ENCODE results near the gene TTC1.
"Not testable (repeated sequence)": the region's sequence is repeated elsewhere in the genome, so short reads cannot be mapped to it uniquely, and the experiment has no call there.

TTC1 gene

GRCh38 chr5:160001457-160001856, 7.5 kb upstream of the TTC1 start:
- DNase-seq = no peak

- DNase-seq = no peak
Measured at GRCh38 chr5:160007514-160007913, 1.4 kb upstream of the TTC1 start.

- DNase-seq = not testable (repeated sequence)
Measured at GRCh38 chr5:160008529-160008876, 436 bp upstream of the TTC1 start.

- no peak for DNase-seq
Measured at GRCh38 chr5:160009591-160009989, 651 bp downstream of the TTC1 start.

GRCh38 chr5:160011471-160011870, 2.5 kb downstream of the TTC1 start:
- no peak for DNase-seq

GRCh38 chr5:160014197-160014596, 5.3 kb downstream of the TTC1 start:
- DNase-seq = not testable (repeated sequence)

- no peak for DNase-seq
Measured at GRCh38 chr5:160018945-160019625, 10.1 kb downstream of the TTC1 start.

GRCh38 chr5:160020266-160020770, 11.4 kb downstream of the TTC1 start:
- DNase-seq = no peak

GRCh38 chr5:160020964-160021363, 12.0 kb downstream of the TTC1 start:
- DNase-seq = no peak

- peak; percentile 57 for DNase-seq
Measured at GRCh38 chr5:160021831-160022446, 13.0 kb downstream of the TTC1 start.

GRCh38 chr5:160023007-160023907, 14.3 kb downstream of the TTC1 start:
- DNase-seq = no peak

GRCh38 chr5:160023908-160024630, 15.1 kb downstream of the TTC1 start:
- DNase-seq = no peak

- no peak for DNase-seq
Measured at GRCh38 chr5:160029004-160029403, 20.1 kb downstream of the TTC1 start.

GRCh38 chr5:160029540-160030139, 20.7 kb downstream of the TTC1 start:
- no peak for DNase-seq

GRCh38 chr5:160030631-160031377, 21.9 kb downstream of the TTC1 start:
- no peak for DNase-seq

- no peak for DNase-seq
Measured at GRCh38 chr5:160033546-160034252, 24.8 kb downstream of the TTC1 start.

GRCh38 chr5:160036243-160036642, 27.3 kb downstream of the TTC1 start:
- DNase-seq = no peak

- DNase-seq = no peak
Measured at GRCh38 chr5:160036884-160037283, 27.9 kb downstream of the TTC1 start.

GRCh38 chr5:160039810-160040470, 31.0 kb downstream of the TTC1 start:
- no peak for DNase-seq

GRCh38 chr5:160040471-160040835, 31.5 kb downstream of the TTC1 start:
- DNase-seq = no peak

- no peak for DNase-seq
Measured at GRCh38 chr5:160042671-160043070, 33.7 kb downstream of the TTC1 start.
